ENCODE results near the gene TEFM. TPM values are rescaled to one million over a fixed set of nuclear protein-coding genes. Genes with fewer than 3 reads are reported as not detected.

Gene TEFM
- total RNA-seq, 6 experiments from 2014 or later, result 6.6 to 9.9 (median 8.1) TPM

- intact Hi-C loops (cut with DNase I), result no loop called here
- ATAC-seq (no peak), DNase-seq (no peak)
- 73% methylated on average over 2 of the region's 3 CpGs for WGBS (ENCODE audit: insufficient coverage, low coverage, low lambda C conversion rate, missing lambda C conversion rate)
- Histone ChIP-seq H3K4me3 (no peak overlapping the region), H3K4me1 (no peaks in the 10 kb centered on the region), H3K9me3 (no peaks in the 10 kb centered on the region), H3K27me3 (no peaks in the 10 kb centered on the region), H3K27ac (no peak overlapping the region), H3K36me3 (no peaks in the 10 kb centered on the region)
- no peak for TF ChIP-seq CTCF (IDR thresholded peaks at IDR 0.05)
- TF ChIP-seq POLR2A (IDR thresholded peaks at IDR 0.05), result no peak
These were observed 51.9 kb downstream of the TEFM start for GRCh38 chr17:30854146-30854545.

Small RNA genes within 50 kb of the gene (small RNA-seq; reads per million reads assigned to genes)
- gene RNU6-298P, result 0 reads per million in 2 experiments

Other genes starting within 250 kb of the TEFM start
- 1 to 10 TPM; 2.4 to 6.7 (median 5.0) TPM for gene CRLF3, start 81.5 kb downstream of the TEFM start, total RNA-seq
- 1 to 10 TPM in 2 of 6 experiments, under 1 TPM in 4; 0.29 to 2.7 (median 0.67) TPM for gene ATAD5, start 74.3 kb downstream of the TEFM start, total RNA-seq
- gene ADAP2, start 15.7 kb upstream of the TEFM start, total RNA-seq, result 10 to 100 TPM in 1 of 6 experiments, 1 to 10 TPM in 5; 5.4 to 13.2 (median 8.1) TPM
- 1 to 10 TPM; 3.7 to 6.1 (median 4.6) TPM for gene RNF135, start 64.8 kb upstream of the TEFM start, total RNA-seq
- gene NF1, start 188.7 kb upstream of the TEFM start, total RNA-seq, result 10 to 100 TPM; 26.6 to 35.3 (median 30.0) TPM

Data from right lobe of liver (tissue), 6 donors.